CD4-positive, alpha-beta T cell treated with Interleukin-17A for 1 hour (primary cell): ENCODE data around the gene TSC22D1.

Source experiments
- DNase-seq: peaks from one replicate; pipeline ENCODE4 v3.0.0-alpha.2; 2020

Gene TSC22D1

GRCh38 chr13:44400736-44401135 lies 175.4 kb downstream of the TSC22D1 start:
- no peak for DNase-seq

GRCh38 chr13:44399074-44399473 lies 177.1 kb downstream of the TSC22D1 start:
- no peak for DNase-seq

- DNase-seq: no peak
Measured at GRCh38 chr13:44398606-44399005, 177.5 kb downstream of the TSC22D1 start.

- DNase-seq: no peak
Measured at GRCh38 chr13:44397766-44398223, 178.3 kb downstream of the TSC22D1 start.

- no peak for DNase-seq
Measured at GRCh38 chr13:44396701-44397580, 179.2 kb downstream of the TSC22D1 start.

GRCh38 chr13:44395976-44396694 lies 180.0 kb downstream of the TSC22D1 start:
- DNase-seq: no peak

GRCh38 chr13:44394658-44395057 lies 181.5 kb downstream of the TSC22D1 start:
- DNase-seq: no peak

GRCh38 chr13:44393391-44393790 lies 182.7 kb downstream of the TSC22D1 start:
- no peak for DNase-seq

GRCh38 chr13:44389876-44390275 lies 186.3 kb downstream of the TSC22D1 start:
- DNase-seq: no peak

GRCh38 chr13:44389060-44389666 lies 187.0 kb downstream of the TSC22D1 start:
- no peak for DNase-seq

- no peak for DNase-seq
Measured at GRCh38 chr13:44388427-44389059, 187.6 kb downstream of the TSC22D1 start.

GRCh38 chr13:44386913-44387556 lies 189.1 kb downstream of the TSC22D1 start:
- DNase-seq: no peak

- no peak for DNase-seq
Measured at GRCh38 chr13:44385847-44386246, 190.3 kb downstream of the TSC22D1 start.

- DNase-seq: no peak
Measured at GRCh38 chr13:44385401-44385800, 190.7 kb downstream of the TSC22D1 start.

- DNase-seq: no peak
Measured at GRCh38 chr13:44384778-44385177, 191.4 kb downstream of the TSC22D1 start.

GRCh38 chr13:44383945-44384344 lies 192.2 kb downstream of the TSC22D1 start:
- DNase-seq: no peak

GRCh38 chr13:44382635-44383145 lies 193.4 kb downstream of the TSC22D1 start:
- no peak for DNase-seq
